DMS153 treated with DMSO at 0.1 percent for 48 hours (cell line): ENCODE data around the gene MED15.
"Not testable (repeated sequence)": the region's sequence is repeated elsewhere in the genome, so short reads cannot be mapped to it uniquely, and the experiment has no call there.

ENCODE experiments used
- DNase-seq: peaks from one replicate; lab custom pipeline; 2025; ENCODE audit not compliant: unreplicated experiment; lab: John Stamatoyannopoulos, UW

The MED15 gene

GRCh38 chr22:20619045-20619892 lies 111.9 kb downstream of the MED15 start:
- no peak for DNase-seq

GRCh38 chr22:20619893-20620194 lies 112.4 kb downstream of the MED15 start:
- not testable (repeated sequence) for DNase-seq

DNA sequence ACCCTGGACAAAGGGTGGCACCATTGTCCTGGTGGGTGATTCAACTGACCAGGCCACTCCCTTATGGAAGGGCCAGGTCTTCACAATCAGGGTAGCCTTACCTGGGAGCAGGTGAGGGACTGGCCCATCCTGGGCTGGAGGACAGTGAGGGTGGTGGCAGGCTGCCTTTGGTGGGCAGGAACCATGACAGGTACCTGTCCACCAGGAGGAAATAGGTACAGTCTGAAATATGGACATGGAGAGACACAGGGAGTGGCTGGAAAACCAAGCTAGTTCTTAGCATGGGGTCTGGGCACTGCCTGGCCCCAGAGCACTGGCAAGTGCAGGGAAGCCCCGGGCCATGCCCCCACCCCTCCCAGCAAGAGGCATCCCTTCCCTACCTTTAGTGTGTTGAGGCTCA lies 113.8 kb downstream of the MED15 start:
- no peak for DNase-seq

GRCh38 chr22:20622650-20623339 lies 115.4 kb downstream of the MED15 start:
- DNase-seq, result no peak

DNA sequence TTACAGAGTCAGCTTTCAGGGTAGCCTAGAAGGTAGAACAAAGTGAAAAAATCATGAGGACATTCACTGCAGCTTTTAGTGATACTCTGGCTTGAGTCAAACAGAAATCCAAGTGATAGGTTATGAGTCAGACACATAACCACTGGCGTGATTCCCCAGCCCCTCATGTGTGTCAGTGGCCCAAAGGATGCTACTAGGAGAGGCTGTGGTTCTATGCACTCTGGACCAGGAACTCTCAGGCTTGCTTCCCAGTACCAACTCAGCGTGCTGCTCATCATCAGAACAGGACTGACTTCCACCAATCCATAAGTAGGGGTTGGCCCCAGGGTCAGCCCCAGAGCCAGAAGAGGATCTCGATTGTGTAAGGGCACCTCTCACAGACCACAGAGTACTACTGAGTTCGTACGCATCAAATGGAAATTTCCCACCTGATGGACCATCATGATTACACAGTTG lies 116.8 kb downstream of the MED15 start:
- no peak for DNase-seq

GRCh38 chr22:20625270-20625669 lies 117.9 kb downstream of the MED15 start:
- DNase-seq, result no peak

GRCh38 chr22:20626811-20627210 lies 119.4 kb downstream of the MED15 start:
- no peak for DNase-seq

DNA sequence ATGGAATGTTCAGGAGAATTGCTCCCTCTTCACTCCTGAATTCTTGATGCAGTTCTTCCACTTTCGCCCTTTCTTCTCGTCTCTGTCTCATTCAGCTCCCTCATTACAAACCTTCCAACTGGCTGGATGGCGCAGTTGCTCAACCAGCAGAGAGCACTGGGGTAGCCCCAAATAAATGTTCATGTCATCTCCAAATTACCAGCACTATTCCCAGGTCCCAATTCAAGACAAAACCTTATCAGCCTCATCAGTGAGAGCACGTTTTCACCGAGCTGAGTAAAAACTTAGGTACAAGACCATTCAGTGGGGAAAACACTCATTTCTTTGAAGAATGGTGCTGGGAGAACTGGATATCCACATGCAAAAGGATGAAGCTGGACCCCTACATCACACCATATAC lies 120.0 kb downstream of the MED15 start:
- DNase-seq, result no peak

DNA sequence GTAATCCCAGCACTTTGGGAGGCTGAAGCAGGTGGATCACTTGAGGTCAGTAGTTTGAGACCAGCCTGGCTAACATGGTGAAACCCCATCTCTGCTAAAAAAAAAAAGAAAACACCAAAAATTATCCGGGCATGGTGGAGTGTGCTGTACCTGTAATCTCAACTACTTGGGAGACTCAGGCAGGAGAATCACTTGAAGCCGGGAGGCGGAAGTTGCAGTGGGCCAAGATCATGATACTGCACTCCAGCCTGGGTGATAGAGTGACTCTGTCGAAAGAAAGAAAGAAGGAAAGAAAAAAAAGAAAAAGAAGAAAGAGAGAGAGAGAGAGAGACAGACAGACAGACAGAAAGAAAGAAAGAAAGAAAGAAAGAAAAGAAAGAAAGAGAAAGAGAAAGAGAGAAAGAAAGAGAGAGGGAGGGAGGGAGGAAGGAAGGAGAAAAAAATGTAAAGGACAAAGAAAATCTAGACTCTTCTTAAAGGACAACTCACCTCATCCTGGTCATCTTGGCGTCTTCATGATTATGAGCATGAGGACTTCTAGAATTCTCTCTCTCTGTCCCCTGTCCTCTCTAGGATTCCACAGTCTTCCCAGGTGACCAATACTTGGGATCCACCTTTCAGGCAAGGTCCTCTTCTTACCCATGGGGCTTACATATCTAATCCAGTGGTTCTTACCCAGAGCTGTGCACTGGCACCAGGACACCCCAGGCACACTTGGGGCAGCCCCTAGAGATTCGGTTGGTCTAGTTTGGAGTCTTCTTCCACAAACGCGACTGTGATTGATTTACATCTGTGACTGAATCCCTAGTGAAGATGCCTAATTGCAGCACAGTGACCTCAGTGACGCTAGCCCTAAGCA lies 120.9 kb downstream of the MED15 start:
- DNase-seq, result no peak

DNA sequence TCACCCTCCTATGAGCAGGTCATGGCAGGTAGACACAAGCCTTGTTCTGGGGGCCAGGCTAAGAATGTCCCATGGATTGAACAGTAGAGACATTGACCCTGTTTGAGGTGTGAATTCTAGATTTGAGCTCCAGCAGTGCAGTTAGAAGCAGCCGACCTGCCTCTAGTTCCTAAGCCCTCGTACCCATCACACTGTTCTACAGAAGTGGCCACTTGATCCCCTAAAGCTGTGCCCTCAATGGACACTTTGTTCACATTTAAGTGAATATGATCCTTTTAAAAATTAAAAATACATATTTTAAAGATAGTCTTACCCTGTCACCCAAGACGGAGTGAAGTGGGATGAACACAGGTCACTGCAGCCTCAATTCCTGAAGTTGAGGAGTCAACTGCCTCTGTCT lies 122.0 kb downstream of the MED15 start:
- no peak for DNase-seq

DNA sequence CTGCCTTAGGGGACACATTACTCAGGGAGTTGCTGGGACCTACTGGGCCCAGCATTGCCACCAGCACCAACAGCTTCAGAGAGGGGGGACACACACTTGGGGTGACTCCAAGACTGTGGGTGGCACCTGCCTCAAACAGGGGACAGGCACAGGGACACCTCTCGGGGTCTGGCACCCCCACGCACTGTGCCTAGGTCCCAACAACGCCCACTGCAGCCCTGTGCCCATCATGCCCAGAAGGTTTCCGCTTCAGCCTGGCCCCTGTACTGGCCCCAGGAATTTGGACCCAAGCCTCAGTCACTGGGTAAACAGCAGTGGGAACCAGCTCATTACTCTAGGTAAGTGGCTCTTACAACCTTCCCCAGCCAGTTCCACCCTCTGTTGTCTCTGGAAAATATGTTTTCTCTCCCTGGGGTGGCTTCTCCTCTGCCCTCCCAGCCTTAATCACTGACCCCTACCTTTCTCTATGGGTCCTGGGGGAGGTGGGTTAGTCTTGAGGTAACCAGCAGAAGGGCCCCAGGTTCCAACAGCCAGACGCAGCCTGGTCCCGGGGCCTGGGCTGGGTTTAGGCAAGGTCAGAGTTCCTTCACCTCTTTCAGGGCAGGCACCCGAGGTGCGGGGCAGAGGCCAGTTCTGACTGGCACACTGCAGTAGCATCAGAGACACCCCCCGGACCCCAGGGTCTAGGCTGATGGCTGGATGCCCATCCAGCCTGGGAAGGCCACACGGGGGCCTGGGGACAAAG lies 123.6 kb downstream of the MED15 start:
- no peak for DNase-seq

GRCh38 chr22:20632082-20632481 lies 124.7 kb downstream of the MED15 start:
- no peak for DNase-seq

- no peak for DNase-seq
Observed at GRCh38 chr22:20632518-20632917, 125.1 kb downstream of the MED15 start.

GRCh38 chr22:20634560-20635226 lies 127.3 kb downstream of the MED15 start:
- no peak for DNase-seq

- DNase-seq, result no peak
Observed at GRCh38 chr22:20635227-20635591, 127.8 kb downstream of the MED15 start.

- DNase-seq, result no peak
Observed at GRCh38 chr22:20636075-20636812, 128.8 kb downstream of the MED15 start.

- DNase-seq, result no peak
Observed at GRCh38 chr22:20636945-20637344, 129.5 kb downstream of the MED15 start.
